Panc1 (cell line): ENCODE measurements around the gene PRSS50. TPM values are rescaled to one million over a fixed set of nuclear protein-coding genes. Genes with fewer than 3 reads are reported as not detected.

Experiments
- ATAC-seq: fragments of 200-7000 bp; cut with Tn5 transposase; 2 replicates; pipeline ENCODE4 v1.9.1; 2020; ENCODE audit warnings: mild to moderate bottlenecking, moderate library complexity
- BruUV-seq: library from RNA; stranded (reverse); fragments of 400-500 nt; replicated peaks from 2 replicates; lab custom pipeline; 2021; lab: Mats Ljungman, UMichigan
- CTCF ChIA-PET: fragments of 300-600 bp; sonication (Branson Sonifier 250); formaldehyde crosslinking; loops from one replicate; lab custom pipeline; 2022; ENCODE audit warnings: antibody characterized with exemption; lab: Charles Lee
- POLR2A ChIA-PET: fragments of 300-600 bp; sonication (Branson Sonifier 250); formaldehyde crosslinking; loops from one replicate; lab custom pipeline; 2022; ENCODE audit warnings: antibody characterized with exemption; lab: Charles Lee
- DNase-seq: peaks from one replicate; pipeline ENCODE4 v3.0.0-alpha.2; 2010; ENCODE audit warnings: low read depth, low spot score
- H3K27ac ChIP-seq: 2 replicates; pipeline ENCODE4 v1.5.1; 2011; ENCODE audit warnings: mild to moderate bottlenecking, low read length, inconsistent platforms
- H3K27me3 ChIP-seq: fragments of 200-500 bp; sonication (Bioruptor generic); 2 replicates; pipeline ENCODE4 v1.6.0; 2014; ENCODE audit warnings: low read length, inconsistent platforms; ENCODE audit not compliant: control insufficient read depth, insufficient read depth
- H3K36me3 ChIP-seq: fragments of 200-500 bp; sonication (Bioruptor generic); 2 replicates; pipeline ENCODE4 v1.5.1; 2014; ENCODE audit warnings: inconsistent platforms, mild to moderate bottlenecking, low read length, moderate library complexity; ENCODE audit not compliant: control insufficient read depth, insufficient read depth
- H3K4me1 ChIP-seq: 2 replicates; pipeline ENCODE4 v1.5.1; 2011; ENCODE audit warnings: inconsistent platforms, mild to moderate bottlenecking, low read length, moderate library complexity; ENCODE audit not compliant: control insufficient read depth, insufficient read depth
- H3K4me3 ChIP-seq, 2 experiments: 2 replicates each; pipeline ENCODE4 v1.5.1; 2011 to 2012; ENCODE audit warnings: low read depth in 2 of 2, low read length in 2 of 2, mild to moderate bottlenecking in 2 of 2, inconsistent platforms in 1 of 2, moderate library complexity in 1 of 2
- H3K9me3 ChIP-seq: fragments of 200-500 bp; sonication (Bioruptor generic); 2 replicates; pipeline ENCODE4 v1.5.1; 2014; ENCODE audit warnings: low read depth, mild to moderate bottlenecking, inconsistent platforms, low read length, moderate library complexity; ENCODE audit not compliant: control insufficient read depth, insufficient read depth
- POLR2AphosphoS5 ChIP-seq: IDR thresholded peaks from 2 replicates; pipeline ENCODE4 v1.6.1; 2012; ENCODE audit warnings: mild to moderate bottlenecking, low read depth, low read length, moderate library complexity
- SIN3A ChIP-seq: IDR thresholded peaks from 2 replicates; pipeline ENCODE4 v1.6.1; 2012; ENCODE audit warnings: low read depth, mild to moderate bottlenecking, low read length, moderate library complexity, borderline replicate concordance; ENCODE audit not compliant: insufficient read depth
- TCF7L2 ChIP-seq: IDR thresholded peaks from 2 replicates; pipeline ENCODE4 v1.6.1; 2011; ENCODE audit warnings: mild to moderate bottlenecking, low read depth, low read length, inconsistent platforms
- in situ Hi-C: cut with HindIII; loops from 2 replicates; pipeline ENCODE4 v1.10.0; 2016; ENCODE audit warnings: low sequenced_read_pairs, low pct_unique_long_range_greater_than_20kb
- intact Hi-C: fragments of 100-400 bp; cut with micrococcal nuclease; formaldehyde crosslinking; loops from one replicate; pipeline ENCODE4 v1.10.0; 2022; ENCODE audit not compliant: unreplicated experiment
- total RNA-seq: library from RNA; stranded (reverse); gene quantifications from one replicate; pipeline ENCODE4 v1.2.1, GENCODE V29; 2021; ENCODE audit not compliant: unreplicated experiment
- TF ChIP-seq, protein P1 (sequence below), 2 experiments: IDR thresholded peaks; 2 replicates each; pipeline ENCODE4 v1.6.1; 2011 to 2012; ENCODE audit warnings: low read depth in 2 of 2, control low read depth in 1 of 2, low read length in 1 of 2, mild to moderate bottlenecking in 1 of 2, moderate library complexity in 1 of 2; ENCODE audit not compliant: insufficient read depth in 1 of 2
- TF ChIP-seq, protein P2 (sequence below): fragments of 450-650 bp; IDR thresholded peaks from 2 replicates; pipeline ENCODE4 v1.5.1; 2017; ENCODE audit warnings: mild to moderate bottlenecking

PRSS50 gene
- total RNA-seq, 1 experiment from 2014 or later = 0.13 TPM

DNA sequence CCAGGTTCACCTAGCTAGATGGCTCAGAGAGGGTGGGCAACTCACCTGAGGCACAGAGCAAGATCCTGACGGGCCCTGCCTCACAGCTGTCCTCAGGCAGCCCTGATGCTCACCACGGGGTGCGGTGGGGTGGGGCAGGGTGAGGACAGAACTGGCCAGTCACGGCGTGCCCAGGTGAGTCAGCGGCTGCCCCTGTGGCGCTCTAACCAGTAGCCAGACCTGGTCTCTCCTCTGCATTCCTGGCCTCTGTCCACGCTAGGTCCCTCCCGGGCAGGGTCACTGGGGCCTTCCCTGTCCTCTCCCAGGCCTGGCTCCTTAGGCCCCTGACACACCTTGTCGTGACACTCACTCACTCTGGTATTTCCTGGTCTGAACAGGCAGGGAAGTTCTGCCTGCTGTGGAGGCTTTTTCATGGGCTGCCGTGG lies 25.1 kb downstream of the PRSS50 start:
- BruUV-seq = no TSS peak
- Histone ChIP-seq H3K9me3 (no peaks in the 10 kb centered on the region), H3K4me3 (peak overlapping the region; percentile 55 to 68), H3K27ac (no peak overlapping the region), H3K4me1 (no peaks in the 10 kb centered on the region), H3K27me3 (no peaks in the 10 kb centered on the region), H3K36me3 (no peaks in the 10 kb centered on the region)
- ATAC-seq = peak; percentile 18
- TF ChIP-seq SIN3A (no peak), TCF7L2 (no peak)
- TF ChIP-seq, protein P1, sequence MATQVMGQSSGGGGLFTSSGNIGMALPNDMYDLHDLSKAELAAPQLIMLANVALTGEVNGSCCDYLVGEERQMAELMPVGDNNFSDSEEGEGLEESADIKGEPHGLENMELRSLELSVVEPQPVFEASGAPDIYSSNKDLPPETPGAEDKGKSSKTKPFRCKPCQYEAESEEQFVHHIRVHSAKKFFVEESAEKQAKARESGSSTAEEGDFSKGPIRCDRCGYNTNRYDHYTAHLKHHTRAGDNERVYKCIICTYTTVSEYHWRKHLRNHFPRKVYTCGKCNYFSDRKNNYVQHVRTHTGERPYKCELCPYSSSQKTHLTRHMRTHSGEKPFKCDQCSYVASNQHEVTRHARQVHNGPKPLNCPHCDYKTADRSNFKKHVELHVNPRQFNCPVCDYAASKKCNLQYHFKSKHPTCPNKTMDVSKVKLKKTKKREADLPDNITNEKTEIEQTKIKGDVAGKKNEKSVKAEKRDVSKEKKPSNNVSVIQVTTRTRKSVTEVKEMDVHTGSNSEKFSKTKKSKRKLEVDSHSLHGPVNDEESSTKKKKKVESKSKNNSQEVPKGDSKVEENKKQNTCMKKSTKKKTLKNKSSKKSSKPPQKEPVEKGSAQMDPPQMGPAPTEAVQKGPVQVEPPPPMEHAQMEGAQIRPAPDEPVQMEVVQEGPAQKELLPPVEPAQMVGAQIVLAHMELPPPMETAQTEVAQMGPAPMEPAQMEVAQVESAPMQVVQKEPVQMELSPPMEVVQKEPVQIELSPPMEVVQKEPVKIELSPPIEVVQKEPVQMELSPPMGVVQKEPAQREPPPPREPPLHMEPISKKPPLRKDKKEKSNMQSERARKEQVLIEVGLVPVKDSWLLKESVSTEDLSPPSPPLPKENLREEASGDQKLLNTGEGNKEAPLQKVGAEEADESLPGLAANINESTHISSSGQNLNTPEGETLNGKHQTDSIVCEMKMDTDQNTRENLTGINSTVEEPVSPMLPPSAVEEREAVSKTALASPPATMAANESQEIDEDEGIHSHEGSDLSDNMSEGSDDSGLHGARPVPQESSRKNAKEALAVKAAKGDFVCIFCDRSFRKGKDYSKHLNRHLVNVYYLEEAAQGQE (IDR thresholded peaks at IDR 0.05; ENCODE audit: insufficient read depth in 1 of 2, low read depth in 2 of 2, low read length in 1 of 2) = no peak
- no peak for DNase-seq
- ChIA-PET POLR2A (no interaction called here), CTCF (no interaction called here)
- intact Hi-C loops = no loop called here
- in situ Hi-C loops = no loop called here

DNA sequence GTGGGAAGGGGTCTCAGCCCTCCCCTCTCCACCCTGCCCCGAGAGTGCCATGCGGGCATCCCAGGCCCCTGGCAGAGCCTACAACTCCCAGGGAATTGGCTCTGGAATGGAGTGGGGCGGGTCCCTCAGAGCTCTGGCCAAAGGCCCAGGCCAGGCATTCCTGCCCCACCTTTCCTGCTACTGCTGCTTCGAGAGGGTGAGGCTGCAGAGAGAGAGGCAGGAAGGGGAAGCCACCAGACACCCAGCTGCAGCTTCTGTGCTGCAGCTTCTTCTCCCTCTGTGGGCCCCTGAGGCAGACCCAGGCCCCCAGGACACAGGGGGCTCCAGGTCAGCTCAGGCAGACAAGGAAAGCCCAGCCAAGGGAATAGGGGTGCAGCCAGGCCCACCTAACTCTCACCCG lies 26.9 kb downstream of the PRSS50 start:
- H3K27me3 ChIP-seq = no peaks in the 10 kb centered on the region
- H3K4me1 ChIP-seq = no peaks in the 10 kb centered on the region
- in situ Hi-C loops (no loop called here), intact Hi-C loops (no loop called here)
- no peak overlapping the region for H3K27ac ChIP-seq
- H3K9me3 ChIP-seq = no peaks in the 10 kb centered on the region
- no peak for DNase-seq
- no peak for TF ChIP-seq POLR2AphosphoS5
- TF ChIP-seq, protein P1 (IDR thresholded peaks at IDR 0.05; ENCODE audit: insufficient read depth in 1 of 2, low read depth in 2 of 2, low read length in 1 of 2) = no peak
- no peak for TF ChIP-seq TCF7L2
- no peak for TF ChIP-seq SIN3A
- TF ChIP-seq, protein P2, sequence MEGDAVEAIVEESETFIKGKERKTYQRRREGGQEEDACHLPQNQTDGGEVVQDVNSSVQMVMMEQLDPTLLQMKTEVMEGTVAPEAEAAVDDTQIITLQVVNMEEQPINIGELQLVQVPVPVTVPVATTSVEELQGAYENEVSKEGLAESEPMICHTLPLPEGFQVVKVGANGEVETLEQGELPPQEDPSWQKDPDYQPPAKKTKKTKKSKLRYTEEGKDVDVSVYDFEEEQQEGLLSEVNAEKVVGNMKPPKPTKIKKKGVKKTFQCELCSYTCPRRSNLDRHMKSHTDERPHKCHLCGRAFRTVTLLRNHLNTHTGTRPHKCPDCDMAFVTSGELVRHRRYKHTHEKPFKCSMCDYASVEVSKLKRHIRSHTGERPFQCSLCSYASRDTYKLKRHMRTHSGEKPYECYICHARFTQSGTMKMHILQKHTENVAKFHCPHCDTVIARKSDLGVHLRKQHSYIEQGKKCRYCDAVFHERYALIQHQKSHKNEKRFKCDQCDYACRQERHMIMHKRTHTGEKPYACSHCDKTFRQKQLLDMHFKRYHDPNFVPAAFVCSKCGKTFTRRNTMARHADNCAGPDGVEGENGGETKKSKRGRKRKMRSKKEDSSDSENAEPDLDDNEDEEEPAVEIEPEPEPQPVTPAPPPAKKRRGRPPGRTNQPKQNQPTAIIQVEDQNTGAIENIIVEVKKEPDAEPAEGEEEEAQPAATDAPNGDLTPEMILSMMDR = no peak
- no peak for ATAC-seq
- H3K36me3 ChIP-seq = no peaks in the 10 kb centered on the region
- BruUV-seq = no TSS peak
- POLR2A ChIA-PET = no interaction called here
- CTCF ChIA-PET = no interaction called here
- H3K4me3 ChIP-seq = no peak overlapping the region
